ENCODE results near the gene TRAM2.

TRAM2 gene

GRCh38 chr6:52507557-52508260, 69.2 kb downstream of the TRAM2 start:
- DNase-seq = peak; percentile 84

- no peak for DNase-seq
Measured at GRCh38 chr6:52506476-52506875, 70.4 kb downstream of the TRAM2 start.

GRCh38 chr6:52505726-52506409, 71.0 kb downstream of the TRAM2 start:
- DNase-seq = no peak

- DNase-seq = no peak
Measured at GRCh38 chr6:52504782-52505136, 72.1 kb downstream of the TRAM2 start.

- peak; percentile 75 for DNase-seq
Measured at GRCh38 chr6:52503851-52504781, 72.7 kb downstream of the TRAM2 start.

- DNase-seq = peak; percentile 53
Measured at GRCh38 chr6:52503323-52503747, 73.5 kb downstream of the TRAM2 start.

- DNase-seq = no peak
Measured at GRCh38 chr6:52502306-52503029, 74.4 kb downstream of the TRAM2 start.

GRCh38 chr6:52500238-52501129, 76.4 kb downstream of the TRAM2 start:
- no peak for DNase-seq

- no peak for DNase-seq
Measured at GRCh38 chr6:52499681-52500236, 77.1 kb downstream of the TRAM2 start.

- peak; percentile 75 for DNase-seq
Measured at GRCh38 chr6:52499026-52499425, 77.8 kb downstream of the TRAM2 start.

GRCh38 chr6:52498538-52499017, 78.3 kb downstream of the TRAM2 start:
- no peak for DNase-seq

GRCh38 chr6:52497652-52498408, 79.0 kb downstream of the TRAM2 start:
- DNase-seq = peak; percentile 33

GRCh38 chr6:52496631-52497030, 80.2 kb downstream of the TRAM2 start:
- no peak for DNase-seq

GRCh38 chr6:52495922-52496321, 80.9 kb downstream of the TRAM2 start:
- no peak for DNase-seq

- DNase-seq = no peak
Measured at GRCh38 chr6:52494298-52495072, 82.4 kb downstream of the TRAM2 start.

- DNase-seq = no peak
Measured at GRCh38 chr6:52493669-52494068, 83.2 kb downstream of the TRAM2 start.

- peak; percentile 28 for DNase-seq
Measured at GRCh38 chr6:52491203-52492069, 85.4 kb downstream of the TRAM2 start.

- DNase-seq = no peak
Measured at GRCh38 chr6:52489881-52490280, 87.0 kb downstream of the TRAM2 start.

All from fibroblast of skin of scalp (primary cell).